Osteocyte (in vitro differentiated cells): ENCODE measurements around the gene MYMK. TPM values are rescaled to one million over a fixed set of nuclear protein-coding genes. Genes with fewer than 3 reads are reported as not detected.

Experiments
- DNase-seq: peaks from one replicate; pipeline ENCODE4 v3.0.0; 2021; ENCODE audit warnings: mixed read lengths; ENCODE audit not compliant: unreplicated experiment; ENCODE audit errors: extremely low spot score
- H3K27ac Mint-ChIP-seq: one replicate; pipeline ENCODE4 v1.8.0; 2021; ENCODE audit warnings: mild to moderate bottlenecking, mixed read lengths; ENCODE audit not compliant: unreplicated experiment
- H3K27me3 Mint-ChIP-seq: one replicate; pipeline ENCODE4 v1.8.0; 2021; ENCODE audit warnings: mixed read lengths; ENCODE audit not compliant: unreplicated experiment
- H3K36me3 Mint-ChIP-seq: one replicate; pipeline ENCODE4 v1.8.0; 2021; ENCODE audit warnings: mixed read lengths; ENCODE audit not compliant: unreplicated experiment
- H3K4me1 Mint-ChIP-seq: one replicate; pipeline ENCODE4 v1.8.0; 2021; ENCODE audit warnings: mixed read lengths; ENCODE audit not compliant: unreplicated experiment
- H3K4me3 Mint-ChIP-seq: one replicate; pipeline ENCODE4 v1.8.0; 2021; ENCODE audit warnings: mild to moderate bottlenecking, moderate library complexity, mixed read lengths; ENCODE audit not compliant: unreplicated experiment
- H3K9me3 Mint-ChIP-seq: one replicate; pipeline ENCODE4 v1.8.0; 2021; ENCODE audit warnings: mixed read lengths; ENCODE audit not compliant: unreplicated experiment
- total RNA-seq: library from RNA; stranded (reverse); gene quantifications from 2 replicates; pipeline ENCODE4 v1.2.1, GENCODE V29; 2021
- TF ChIP-seq, protein P1 (sequence below): fragments of 200-600 bp; sonication (generic); IDR thresholded peaks from 2 replicates; pipeline ENCODE4 v1.5.0; 2021; ENCODE audit warnings: antibody characterized with exemption, mild to moderate bottlenecking, moderate library complexity

Gene MYMK
- total RNA-seq, 1 donor from 2014 or later, result not detected

DNA sequence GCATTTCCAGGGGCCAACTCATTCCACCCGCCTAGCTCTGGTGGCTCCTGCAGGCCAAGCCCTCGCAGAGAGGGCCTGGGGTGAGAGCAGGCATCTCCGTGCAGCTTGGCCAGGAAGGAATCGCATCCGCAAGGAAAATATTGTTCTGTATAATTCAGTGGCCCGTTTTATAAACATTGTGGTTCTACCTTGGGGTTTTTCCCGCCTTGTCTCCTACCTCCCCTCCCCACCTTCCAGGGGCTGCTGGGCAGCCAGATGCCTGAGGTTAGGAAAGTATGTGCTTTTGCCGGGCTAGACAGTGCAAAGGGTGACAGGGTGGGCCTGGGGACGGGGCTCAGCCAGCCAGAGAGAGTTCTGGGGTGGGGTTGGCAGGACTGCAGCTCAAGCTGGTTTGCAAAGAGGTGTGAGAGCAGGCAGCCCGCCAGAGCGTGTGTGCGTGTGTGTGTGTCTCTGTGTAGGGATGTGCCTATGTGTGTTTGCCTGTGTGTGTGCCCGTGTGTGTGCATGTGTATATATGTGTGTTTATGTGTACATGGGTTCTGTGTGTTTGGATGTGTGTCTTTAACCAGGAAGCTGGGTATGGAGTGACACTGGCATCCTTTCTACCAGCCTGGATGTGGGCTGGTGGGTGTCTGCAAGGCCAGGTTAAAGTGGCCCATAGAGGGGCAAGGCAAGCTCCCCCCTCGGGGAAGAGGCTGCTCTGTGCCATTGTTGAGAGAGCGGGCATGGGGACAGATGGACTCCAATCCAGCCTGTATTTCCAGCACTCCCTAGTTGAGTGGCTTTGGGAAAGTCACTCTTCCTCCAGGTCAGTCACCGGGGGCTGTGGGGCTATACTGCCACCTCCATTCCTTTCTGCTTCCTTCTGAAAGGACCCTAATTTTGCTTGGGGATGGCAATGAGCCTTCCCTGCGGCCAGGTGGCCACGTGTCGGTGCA, 35.2 kb downstream of the MYMK start:
- DNase-seq, result no peak
- no peak overlapping the region for H3K27ac Mint-ChIP-seq
- H3K36me3 Mint-ChIP-seq, result no peaks in the 10 kb centered on the region
- H3K4me1 Mint-ChIP-seq, result peaks cover 47% of the 10 kb centered on the region
- TF ChIP-seq, protein P1, sequence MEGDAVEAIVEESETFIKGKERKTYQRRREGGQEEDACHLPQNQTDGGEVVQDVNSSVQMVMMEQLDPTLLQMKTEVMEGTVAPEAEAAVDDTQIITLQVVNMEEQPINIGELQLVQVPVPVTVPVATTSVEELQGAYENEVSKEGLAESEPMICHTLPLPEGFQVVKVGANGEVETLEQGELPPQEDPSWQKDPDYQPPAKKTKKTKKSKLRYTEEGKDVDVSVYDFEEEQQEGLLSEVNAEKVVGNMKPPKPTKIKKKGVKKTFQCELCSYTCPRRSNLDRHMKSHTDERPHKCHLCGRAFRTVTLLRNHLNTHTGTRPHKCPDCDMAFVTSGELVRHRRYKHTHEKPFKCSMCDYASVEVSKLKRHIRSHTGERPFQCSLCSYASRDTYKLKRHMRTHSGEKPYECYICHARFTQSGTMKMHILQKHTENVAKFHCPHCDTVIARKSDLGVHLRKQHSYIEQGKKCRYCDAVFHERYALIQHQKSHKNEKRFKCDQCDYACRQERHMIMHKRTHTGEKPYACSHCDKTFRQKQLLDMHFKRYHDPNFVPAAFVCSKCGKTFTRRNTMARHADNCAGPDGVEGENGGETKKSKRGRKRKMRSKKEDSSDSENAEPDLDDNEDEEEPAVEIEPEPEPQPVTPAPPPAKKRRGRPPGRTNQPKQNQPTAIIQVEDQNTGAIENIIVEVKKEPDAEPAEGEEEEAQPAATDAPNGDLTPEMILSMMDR, result no peak
- H3K27me3 Mint-ChIP-seq, result no peaks in the 10 kb centered on the region
- H3K4me3 Mint-ChIP-seq, result no peak overlapping the region
- H3K9me3 Mint-ChIP-seq, result no peaks in the 10 kb centered on the region

DNA sequence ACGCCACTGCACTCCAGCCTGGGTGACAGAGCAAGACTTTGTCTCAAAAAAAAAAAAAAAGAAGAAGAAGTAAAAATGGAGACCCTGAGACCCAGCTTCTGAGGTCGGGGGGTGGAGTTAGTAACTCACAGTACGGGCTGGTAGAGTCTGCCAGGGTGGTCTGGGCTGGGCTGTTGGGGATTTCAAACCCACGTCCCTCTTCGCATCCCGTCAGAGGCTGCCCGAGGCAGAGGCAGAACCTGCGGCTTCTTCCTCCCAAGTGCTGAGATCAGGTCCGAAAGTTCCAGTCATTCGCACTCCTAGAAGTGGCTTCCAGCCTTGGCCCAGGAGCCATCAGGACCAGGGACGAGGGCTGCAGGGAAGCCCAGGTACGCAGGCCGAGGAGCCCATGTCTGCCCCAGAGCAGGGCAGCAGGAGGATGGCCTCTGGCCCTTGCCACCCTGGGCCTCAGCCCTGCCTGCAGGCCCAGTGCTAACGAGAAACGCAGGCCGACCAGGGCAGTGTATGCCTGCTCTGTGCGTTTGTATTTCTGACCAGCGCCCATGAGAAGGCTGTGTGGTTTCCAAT, 36.0 kb downstream of the MYMK start:
- Mint-ChIP-seq H3K4me1 (peaks cover 47% of the 10 kb centered on the region), H3K36me3 (no peaks in the 10 kb centered on the region), H3K27ac (no peak overlapping the region)

DNA sequence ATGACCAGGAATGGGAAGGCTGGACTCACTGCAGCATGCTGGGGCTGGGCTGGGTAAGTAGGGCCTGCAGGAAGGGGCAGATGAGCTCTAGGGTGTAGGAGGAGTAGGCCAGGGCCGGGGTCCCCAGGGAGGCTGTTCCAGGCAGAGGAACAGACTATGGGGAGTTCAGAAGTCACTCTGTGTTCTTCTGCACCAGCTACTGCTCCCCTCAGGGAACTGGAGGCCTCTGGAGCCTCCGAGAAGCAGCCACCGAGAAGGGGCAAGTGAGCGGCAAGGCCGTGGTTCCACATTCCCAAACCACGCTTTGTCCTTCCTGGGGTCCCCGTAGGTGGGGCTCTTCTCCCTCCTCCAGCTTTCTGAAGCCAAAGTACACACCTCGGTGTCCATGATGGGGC, 37.4 kb downstream of the MYMK start:
- H3K4me3 Mint-ChIP-seq, result no peak overlapping the region
- no peak overlapping the region for H3K27ac Mint-ChIP-seq
- no peaks in the 10 kb centered on the region for H3K36me3 Mint-ChIP-seq
- TF ChIP-seq, protein P1, result no peak
- peaks cover under 1% of the 10 kb centered on the region for H3K27me3 Mint-ChIP-seq
- H3K4me1 Mint-ChIP-seq, result peaks cover 33% of the 10 kb centered on the region
- no peaks in the 10 kb centered on the region for H3K9me3 Mint-ChIP-seq
- DNase-seq, result no peak

More for the DNA sequence above, 36.0 kb downstream of the MYMK start:
- no peak overlapping the region for H3K4me3 Mint-ChIP-seq
- no peak for DNase-seq
- TF ChIP-seq, protein P1, result no peak
- H3K27me3 Mint-ChIP-seq, result no peaks in the 10 kb centered on the region
- H3K9me3 Mint-ChIP-seq, result no peaks in the 10 kb centered on the region

DNA sequence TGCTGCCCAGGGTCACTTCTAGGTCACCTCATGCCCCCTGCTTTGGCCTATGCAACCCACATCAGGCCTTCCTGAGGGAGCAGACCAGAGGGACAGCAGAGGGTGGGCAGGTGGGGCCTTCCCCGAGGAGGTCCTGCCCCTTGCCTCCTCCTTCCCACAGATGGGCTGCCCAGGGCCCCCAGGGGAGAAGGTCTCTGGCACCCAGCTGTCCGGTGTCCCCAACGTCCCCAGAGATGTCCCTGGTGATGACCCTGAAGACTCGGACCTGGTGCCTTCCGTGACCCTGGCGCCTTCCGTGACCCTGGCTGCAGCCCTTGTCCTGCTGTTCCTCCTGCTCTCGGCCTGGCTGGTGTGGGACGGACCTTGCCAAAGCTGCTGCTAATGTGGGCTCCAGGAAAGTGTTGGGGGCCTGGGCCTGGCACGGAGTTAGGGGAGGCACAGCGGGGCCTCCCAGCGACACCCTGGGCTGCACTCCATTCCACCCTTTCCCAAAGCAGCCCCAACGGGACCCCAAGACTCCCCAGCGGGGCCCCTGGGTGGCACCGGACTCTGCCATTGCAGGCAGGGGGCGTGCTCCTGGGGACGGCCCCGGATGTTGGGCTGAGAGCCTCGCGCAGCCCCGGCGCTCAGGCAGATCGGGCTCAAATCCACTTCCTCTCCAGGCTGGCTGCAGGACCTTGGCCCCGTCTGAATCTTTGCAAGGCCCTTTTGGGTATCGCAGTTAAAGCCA, 39.1 kb downstream of the MYMK start:
- H3K9me3 Mint-ChIP-seq, result no peaks in the 10 kb centered on the region
- H3K4me1 Mint-ChIP-seq, result peaks cover 20% of the 10 kb centered on the region
- TF ChIP-seq, protein P1, result no peak
- peaks cover 4% of the 10 kb centered on the region for H3K27me3 Mint-ChIP-seq
- no peaks in the 10 kb centered on the region for H3K36me3 Mint-ChIP-seq
- H3K27ac Mint-ChIP-seq, result no peak overlapping the region
- H3K4me3 Mint-ChIP-seq, result no peak overlapping the region
- DNase-seq, result no peak
